ENCODE data around the gene MGST3.

DNA sequence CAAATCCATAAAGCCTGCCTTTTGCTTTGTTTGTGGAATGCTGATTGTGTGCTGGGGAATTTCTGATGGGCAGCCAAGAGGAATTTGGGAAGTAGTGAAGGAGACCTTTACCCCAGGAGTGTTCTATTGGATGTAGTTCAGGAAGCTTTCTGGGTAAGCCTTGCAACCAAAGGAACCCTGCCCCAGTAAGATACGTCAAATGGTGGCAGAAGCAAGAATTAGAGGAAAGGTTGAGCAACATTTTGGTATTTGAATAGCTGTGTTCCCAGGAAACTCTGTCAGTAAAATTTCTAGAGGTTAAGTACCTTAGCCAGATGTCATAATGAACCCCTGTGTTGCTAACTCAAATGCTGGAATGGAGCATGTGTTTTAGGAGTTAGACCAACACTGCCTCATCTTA, 6.4 kb downstream of the MGST3 start:
- TF ChIP-seq, protein P1, sequence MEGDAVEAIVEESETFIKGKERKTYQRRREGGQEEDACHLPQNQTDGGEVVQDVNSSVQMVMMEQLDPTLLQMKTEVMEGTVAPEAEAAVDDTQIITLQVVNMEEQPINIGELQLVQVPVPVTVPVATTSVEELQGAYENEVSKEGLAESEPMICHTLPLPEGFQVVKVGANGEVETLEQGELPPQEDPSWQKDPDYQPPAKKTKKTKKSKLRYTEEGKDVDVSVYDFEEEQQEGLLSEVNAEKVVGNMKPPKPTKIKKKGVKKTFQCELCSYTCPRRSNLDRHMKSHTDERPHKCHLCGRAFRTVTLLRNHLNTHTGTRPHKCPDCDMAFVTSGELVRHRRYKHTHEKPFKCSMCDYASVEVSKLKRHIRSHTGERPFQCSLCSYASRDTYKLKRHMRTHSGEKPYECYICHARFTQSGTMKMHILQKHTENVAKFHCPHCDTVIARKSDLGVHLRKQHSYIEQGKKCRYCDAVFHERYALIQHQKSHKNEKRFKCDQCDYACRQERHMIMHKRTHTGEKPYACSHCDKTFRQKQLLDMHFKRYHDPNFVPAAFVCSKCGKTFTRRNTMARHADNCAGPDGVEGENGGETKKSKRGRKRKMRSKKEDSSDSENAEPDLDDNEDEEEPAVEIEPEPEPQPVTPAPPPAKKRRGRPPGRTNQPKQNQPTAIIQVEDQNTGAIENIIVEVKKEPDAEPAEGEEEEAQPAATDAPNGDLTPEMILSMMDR (IDR thresholded peaks at IDR 0.05 in 8 of 11, conservative IDR thresholded peaks at IDR 0.05 in 3 of 11) = no peak
- no peak for TF ChIP-seq POLR2AphosphoS5 (IDR thresholded peaks at IDR 0.05)

Data from spleen (tissue), 7 donors.